Stimulated activated CD4-positive, alpha-beta T cell treated with anti-CD3 and anti-CD28 coated beads, Interleukin-1b, Interleukin-23, amount 100 ng/mL, for 24 hours (primary cell): ENCODE results near the gene CFAP61.
"Not testable (repeated sequence)": the region's sequence is repeated elsewhere in the genome, so short reads cannot be mapped to it uniquely, and the experiment has no call there.

Source experiments
- DNase-seq, 4 experiments: peaks; one replicate each; pipeline ENCODE4 v3.0.0-alpha.2; 2020; ENCODE audit warnings: low read depth in 4 of 4, low spot score in 1 of 4

Gene CFAP61, protein sequence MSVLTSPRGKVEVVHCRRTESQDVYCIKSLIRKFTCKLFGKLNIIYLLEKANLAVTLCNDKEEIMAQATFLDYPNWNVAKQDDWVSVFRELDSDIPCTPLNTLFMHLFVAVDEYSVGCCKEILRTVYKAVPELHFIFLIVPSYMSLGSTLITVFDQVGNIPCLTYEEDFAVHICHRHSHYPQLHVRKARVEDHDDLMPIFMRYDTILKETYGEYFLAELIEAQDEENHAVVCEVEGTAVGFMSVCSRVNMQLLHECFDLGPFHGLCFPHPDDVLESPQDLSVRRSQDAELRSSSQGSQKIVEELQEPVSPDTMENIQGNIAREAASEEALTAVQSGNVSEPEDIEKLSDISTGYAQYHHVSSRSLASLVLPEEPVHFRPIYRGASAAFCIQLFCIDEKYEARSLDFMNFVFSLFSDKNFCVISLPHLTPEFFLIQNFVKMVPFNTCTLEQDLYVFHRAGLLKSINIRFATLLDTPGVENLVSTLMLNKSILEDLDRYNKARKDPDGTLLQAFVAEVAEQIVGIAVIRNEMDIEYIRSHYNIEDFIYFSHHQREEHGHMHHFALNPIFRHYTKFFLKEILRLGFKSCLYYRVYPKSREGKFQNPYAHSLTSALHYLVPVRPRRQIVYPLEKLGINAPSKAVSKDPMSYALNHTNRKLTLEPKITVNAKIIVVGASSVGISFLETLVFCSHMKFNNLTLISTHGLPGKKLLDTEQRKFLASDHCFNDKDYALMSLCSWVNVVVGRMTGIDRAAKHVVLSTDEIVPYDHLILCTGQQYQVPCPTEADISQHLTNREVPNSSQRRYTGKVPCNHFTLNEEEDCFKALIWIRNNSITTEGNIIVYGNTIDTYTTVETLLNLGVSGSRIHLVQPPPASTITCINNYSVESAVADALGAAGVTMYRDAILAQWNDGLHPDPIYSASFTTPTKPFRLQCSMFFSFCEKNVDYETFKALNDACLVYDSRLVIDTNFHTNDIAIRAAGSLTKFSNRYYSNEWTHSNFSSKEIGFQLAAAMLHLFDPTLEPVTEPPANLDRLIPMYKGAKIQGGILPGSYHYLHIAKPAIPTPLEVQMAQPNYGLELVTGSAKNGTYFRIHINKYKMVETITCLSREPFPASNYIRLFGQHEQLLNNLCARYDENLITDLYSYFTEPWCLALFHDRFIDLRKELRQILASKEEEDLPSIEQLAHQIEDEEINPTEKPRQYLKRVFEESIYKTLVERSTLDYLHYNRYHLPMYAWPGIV

DNA sequence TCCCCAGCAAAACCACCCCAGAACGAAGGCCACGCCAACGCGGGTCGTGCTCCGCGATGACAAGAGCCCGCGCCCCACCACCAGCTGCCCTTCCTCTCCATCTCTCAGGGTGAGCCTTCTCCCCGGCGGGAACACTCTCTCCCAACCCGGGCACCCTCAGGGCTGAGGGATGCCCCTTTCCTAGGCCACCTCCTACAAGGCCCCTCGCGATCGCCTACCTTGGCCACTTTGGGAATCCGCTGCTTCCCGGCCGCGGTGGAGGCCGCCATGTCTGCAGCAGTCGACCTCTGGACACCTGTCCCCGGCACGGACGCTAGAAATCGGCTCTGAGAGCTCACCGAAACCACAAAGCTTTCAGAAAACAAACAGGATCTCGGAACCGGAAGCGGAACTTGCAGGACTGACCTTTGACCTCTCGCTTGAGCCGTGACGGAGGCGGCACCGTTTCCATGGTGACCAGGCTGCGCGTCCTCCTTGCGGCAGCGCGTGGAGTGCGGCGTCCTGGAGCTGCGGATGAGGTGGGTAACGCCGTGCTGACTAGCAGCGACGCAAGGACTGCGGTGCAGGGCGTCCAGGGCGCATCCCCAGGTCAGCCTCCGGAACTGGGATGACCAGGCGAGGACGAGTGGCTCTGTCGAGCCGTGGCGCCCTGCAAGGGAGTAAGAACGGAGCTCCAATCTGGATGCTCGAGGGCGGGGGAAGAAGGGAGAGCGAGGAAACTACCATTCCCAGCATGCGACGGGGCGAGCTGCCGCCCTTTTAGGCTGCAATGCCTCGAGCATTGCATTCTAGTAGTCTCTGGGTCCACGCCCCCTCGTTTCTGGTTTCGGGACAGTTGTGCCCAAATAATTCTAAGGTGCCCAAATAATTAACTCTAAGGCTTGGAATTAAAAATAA, at the start of gene CFAP61, which contains the start of gene CRNKL1:
Gene CFAP61, plus strand, starts transcription at position 459 of the 897 bp plus-strand sequence. CDS start 4,122 bp downstream, outside the sequence.
Gene CRNKL1, minus strand, starts transcription at position 393 of the 897 bp plus-strand sequence. Its CDS starts 124 bp downstream, at position 269.
- DNase-seq, result peak; percentile 91 to 98 (median 94)

DNA sequence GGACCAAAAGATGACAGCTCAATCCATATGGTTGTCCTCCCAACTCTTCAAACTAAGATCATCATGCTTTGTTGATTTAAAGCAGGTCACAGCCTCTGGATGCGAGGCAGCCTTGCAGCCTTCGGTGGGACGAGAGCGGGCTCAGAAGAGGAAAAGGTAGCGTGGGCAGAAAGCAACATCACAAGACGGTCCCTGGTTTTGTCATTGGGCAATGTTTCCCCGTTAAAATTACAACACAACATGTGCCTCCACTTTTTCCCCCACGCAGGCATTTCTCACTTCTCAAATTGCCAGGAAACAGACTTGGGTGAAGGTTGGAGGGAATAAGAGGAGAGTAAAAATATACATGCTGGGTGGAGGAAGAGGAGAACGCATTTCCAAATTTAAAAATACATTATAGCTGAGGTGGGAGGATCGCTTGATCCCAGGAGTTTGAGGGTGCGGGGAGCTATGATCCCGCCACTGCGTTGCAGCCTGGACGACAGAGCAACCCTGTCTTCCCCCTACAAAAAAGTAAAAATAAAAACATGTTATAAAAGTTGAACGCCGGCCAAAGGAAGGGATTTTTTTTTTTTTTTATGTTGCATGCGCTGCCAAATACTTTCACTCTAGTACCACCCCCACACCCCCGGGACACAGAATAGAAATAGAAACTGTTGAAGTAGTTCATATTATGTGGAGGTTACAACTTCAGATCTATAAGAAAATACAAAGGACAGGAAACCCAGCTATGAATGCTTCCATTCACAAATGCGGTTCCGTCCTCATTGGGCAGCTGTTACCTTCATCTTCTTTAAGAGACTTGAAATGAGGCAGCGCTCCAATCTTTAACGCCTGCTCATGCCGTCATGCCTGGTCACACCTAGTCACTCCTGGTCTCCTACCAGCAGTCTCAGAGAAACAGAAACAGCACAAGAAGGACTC, 49.0 kb upstream of the CFAP61 start:
- DNase-seq, result no peak

DNA sequence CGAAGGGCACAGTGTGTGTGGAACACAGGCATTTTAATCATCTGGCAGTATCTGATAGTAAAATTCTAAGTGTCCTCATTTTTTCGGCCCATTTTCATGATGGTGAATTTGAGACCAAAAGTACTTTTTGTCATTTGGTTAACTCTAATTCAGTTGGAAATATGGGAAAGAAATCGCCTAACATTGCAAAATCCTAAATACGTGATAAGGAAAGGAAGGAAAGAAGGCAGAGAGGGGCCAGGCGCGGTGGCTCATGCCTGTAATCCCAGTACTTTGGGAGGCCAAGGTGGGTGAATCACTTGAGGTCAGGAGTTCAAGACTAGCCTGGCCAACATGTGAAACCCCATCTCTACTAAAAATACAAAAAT, 48.4 kb upstream of the CFAP61 start:
- not testable (repeated sequence) for DNase-seq

DNA sequence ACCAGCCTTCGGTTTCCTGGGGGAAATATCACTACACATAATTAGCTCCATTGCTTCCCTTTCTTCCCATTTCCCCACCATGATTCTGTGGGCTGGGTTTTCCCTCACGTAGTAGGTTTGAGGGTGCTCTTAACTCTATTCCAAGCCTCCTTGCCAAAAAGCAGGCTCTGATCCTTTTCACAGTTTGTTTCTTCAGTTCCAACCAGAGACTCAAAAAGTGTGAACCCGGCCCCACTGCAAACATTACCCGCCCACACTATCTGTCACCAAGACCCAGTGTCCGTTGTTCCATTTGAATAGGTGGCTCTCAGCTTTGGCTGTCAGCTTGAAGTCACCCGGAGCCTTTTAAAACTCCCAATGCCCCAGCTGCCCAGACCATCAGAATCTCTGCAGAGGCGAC, 47.0 kb upstream of the CFAP61 start:
- no peak for DNase-seq

DNA sequence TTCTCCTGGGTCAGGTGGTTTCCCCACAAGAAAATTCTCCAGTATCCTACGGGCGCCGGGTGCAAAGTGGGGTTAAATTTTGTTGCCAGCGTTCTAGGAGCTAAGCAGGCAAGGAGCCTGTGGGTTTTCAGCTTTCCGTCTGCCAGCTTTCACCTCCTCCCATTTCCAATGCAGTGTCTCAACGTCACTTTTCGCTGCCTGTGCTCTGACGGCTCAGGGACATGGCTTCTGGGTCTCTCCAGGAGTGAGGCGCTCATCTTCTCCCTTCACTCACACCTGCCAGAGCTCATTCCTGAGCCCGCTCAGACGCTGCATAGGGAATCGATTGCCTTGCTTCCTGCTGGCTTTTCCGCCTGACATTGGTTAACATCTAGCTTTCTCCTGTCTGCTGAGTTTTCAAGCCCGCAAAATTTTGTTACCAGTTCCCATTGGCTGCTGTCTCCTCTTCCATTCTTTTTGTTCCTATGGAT, 42.5 kb upstream of the CFAP61 start:
- DNase-seq, result no peak

DNA sequence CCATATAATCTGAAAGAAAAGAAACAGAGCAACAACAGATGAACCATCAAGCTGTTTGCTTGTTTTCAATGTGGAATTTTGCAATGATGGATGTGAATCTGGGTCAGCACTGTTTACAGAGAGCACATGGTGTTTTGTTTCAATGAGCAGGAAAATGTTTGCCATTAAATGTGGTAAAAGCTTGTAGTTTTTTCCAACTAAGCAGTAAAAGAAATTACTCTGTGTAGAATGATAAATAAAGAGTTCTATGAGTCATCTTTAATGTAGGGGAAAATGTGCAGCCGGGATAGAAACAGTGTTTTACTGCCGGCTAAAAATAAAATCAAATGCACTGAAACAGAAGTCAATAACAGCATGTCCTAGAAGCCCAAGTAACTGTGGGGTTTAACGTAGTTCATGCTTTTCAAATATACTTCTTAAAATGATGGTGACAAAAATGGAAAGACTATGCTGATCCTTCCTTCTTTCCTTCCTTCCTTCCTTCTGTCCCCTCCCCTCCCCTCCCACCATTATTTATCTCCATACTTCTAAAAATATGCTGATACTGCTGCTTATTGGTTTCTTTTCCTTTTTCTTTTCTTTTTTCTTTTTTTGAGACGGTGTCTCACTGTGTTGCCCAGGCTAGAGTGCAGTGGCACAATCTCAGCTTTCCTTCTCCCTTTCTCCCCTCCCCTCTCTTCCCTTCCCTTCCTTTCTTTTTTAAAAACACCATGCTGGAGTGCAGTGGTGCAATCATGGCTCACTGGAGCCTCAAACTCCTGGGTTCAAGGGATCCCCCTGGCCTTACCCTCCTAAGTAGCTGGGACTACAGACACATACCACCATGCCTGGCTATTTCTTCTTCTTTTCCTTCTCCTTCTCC, 41.5 kb upstream of the CFAP61 start:
- DNase-seq, result no peak

DNA sequence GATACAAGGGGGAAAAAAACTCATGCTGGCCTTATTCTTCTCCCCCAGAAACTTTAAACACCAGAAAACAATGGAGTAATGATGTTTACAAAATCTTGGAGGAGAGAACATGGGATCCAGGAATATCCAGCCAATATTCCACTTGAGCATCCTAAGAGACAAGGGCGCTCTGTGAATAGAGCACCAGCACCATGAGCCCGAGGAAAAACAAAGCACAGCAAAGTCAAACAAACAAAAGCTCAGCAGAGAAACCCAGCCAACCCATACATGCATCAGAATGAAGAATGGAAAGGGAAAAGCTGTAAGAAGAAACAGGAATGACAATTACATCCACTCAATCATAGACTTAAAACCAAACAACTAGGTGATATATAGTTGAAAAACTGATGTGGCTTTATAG, 39.8 kb upstream of the CFAP61 start:
- DNase-seq, result no peak

DNA sequence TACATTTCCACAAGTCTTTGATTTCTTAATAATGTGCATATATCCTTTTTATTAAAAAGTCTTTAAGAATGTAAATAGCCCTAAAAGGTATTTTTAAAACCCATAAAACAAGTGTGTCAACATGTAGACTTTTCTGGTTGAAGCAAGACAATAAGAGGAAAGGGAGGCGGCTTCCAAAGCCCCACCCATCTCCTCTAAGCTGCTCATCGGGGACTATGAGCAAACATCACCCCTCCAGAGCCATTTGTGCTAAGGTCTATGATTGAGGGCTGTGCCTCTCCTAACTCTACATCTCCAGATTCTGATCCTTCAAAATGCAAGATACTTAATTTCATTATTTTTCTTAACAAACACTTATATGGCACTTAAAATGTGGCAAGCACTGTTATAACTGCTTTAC, 37.7 kb upstream of the CFAP61 start:
- peak in 1 of 4 experiments; percentile 9 for DNase-seq

DNA sequence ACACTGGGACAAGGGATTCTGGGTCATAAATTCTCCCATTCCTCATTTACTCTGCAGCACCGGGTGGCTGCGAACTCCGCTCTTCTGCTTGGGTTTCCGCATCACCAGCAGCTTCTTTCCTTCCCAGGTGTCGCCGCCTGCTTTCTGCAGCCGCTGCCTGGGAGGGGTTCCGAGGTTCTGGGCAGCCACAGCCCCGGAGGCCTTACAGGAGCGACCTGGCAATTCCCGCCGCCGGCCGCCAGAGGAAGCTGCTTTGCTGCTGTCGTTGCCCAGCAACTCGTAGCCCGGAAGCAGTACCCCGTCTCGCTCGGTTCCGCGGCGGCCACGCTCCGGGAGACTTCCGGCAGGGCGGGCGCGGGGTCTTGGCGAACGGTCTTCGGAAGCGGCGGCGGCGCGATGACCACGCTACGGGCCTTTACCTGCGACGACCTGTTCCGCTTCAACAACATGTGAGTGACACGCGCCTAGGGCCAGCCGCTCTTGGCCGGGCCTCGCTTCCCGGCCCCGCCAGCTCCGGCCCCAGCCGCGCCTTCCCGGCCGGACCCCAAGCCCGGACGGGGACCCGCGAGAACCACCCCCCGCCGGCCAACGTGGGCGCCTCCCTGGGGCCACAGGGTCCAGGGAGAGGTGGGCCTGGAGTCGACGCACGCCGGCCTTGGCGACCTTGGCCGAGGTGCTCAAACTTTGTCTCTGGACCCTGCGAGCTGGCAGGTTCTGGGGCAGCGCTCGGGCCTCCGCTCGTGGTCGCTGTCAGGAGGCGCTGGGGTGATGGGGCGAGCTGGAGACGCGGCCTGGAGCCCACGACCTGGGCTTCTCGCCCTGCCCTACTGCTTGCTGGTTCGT, 35.1 kb upstream of the CFAP61 start, which contains the start of gene NAA20:
Gene NAA20, plus strand, starts transcription at position 362 of the 843 bp plus-strand sequence. Its CDS starts 35 bp downstream, at position 397.
- DNase-seq, result peak; percentile 77 to 90 (median 90)

DNA sequence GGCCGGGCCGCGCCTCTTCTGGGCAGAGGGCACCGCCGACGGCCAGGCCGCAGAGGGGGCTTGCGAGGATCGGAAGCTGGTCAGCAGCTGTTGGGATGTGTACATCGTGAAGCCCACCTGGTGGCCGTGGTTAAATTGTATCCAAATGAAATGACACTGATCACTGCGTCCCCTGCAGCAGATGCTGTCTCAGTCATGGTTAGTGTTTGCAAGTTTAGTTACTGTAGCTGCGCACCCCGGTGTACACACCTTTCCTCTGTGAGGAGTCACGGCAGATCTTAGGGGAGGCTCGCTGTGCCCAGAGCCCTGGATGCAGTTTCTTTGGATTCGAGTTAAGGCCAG, 34.5 kb upstream of the CFAP61 start:
- no peak for DNase-seq

DNA sequence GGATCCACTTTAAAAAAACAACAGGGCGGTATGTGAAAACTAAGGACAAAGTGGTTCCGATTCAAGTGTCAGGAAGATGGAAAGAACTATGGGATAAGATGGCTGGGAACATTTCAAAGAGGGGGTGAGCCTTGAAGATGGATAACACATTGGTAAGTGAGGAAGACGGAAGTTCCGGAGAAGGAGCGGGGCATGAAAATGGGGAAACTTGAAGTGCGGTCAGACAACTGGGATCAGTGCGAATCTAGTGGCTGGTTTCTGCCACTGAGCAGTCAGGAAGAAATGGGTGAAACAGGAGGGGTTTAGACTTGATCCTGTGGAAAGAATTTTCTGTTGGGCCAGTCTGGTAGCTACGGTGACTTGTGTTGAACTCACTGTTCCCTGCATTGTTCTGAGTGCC, 34.0 kb upstream of the CFAP61 start:
- no peak for DNase-seq

DNA sequence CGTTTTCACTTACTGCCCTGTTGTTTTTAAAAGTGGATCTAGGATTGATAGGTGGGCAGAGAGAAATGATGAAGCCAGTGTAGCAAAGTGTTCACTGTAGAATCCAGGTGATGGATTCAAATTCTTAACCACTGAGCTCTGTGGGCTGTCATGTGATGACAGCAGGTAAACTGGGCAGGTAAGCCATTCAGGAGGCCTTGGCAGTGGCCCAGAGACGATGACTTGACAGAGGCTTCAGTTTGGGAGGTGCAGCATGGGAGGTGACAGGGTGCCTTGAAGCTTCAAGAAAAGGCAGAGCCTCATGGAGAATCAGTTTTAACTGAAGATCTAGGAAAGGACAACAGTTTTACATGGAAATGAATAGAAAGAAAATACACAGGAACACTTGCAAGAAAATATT, 33.2 kb upstream of the CFAP61 start:
- DNase-seq, result no peak

DNA sequence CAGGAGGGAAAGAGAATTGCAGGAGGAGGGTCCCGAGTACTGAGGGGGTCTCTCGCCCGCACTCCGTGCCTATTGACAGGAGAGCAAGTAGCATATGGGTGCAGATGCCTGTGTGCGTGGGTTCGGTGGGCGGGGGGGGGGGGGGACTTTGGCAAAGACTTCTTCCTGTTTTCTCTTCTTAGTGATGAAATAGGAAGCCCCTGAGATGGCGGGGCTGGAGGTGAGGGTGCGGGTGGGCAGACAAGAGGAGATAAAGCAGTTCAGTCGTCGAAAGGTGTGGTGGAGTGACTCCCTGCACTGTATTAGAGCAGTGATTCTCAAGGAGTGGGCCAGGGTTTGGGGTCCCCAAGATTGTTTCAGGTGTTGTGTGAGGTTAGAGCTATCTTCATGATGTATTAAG, 31.4 kb upstream of the CFAP61 start:
- no peak for DNase-seq

DNA sequence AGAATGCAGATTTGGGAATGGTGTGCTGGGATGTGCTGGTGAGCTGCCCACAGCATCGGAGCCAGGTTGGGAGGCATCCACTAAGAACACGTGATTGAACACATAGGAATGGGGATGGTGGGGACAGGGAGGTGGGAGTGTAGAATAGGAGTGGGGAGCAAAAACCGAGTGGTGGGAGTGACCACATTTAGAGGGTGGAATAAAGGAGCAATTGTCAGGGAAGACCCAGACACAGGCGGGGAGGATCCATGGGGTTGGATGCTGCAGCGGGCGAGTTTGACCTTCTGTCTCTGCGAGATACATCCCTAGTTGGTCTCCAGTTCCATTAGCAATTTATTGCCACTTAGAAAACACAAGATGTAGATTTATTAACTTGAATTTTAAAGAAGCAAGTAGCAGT, 30.5 kb upstream of the CFAP61 start:
- no peak for DNase-seq

DNA sequence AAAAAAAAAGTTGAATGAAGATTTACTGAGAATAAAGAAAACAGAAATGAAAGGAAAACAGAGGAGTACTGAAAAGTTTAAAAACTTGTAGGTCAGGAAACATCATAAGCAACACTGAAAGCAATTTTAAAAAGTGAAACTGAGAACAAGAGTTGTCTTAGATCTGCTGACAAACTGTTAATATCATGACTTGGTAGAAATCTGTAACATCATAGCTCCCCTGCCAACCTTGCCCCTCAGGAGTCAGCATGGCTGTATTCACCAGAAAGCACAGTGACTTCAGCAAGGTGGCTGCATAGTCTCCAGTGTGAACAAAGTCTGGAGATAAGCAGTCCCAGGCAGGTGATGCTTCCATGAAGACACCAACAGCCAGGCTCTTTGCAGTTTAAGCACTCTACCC, 29.8 kb upstream of the CFAP61 start:
- no peak for DNase-seq

DNA sequence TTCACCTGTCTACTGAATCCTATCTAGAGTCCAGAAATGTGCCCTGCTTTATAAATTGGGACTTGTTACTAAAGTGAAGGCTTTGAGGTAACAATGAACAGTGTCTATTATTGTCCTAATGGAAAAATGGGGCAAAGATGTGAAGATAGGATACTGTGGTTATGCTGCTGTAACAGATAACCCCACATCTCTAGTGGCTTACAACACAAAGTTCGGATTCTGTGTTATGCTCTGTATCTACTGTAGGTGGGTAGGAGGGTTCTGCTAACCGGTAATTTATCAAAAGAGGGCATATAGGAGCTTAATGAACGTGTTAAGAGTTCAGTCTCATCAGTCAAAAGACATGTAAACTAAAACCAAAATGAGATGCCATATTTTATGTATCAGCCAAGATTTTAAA, 28.9 kb upstream of the CFAP61 start:
- no peak for DNase-seq

DNA sequence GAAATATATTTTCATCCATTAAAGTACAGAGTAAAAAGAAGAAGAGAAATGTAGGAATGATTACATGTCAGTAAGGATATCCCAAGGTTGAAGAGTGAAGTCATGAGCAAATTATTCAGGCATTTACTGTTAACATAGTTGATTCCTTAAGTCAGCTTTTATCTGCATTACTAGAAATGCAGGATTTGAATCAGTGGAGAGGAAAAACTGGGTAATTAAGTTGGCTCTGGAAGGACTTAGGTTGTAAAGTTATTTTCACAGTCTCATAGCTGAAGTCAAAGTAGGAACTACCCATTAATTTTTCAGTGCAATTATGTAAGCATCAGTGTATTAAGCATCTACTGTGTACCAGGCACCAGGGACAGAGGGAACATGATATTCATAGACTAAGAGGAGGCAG, 27.4 kb upstream of the CFAP61 start:
- no peak for DNase-seq
